ENCODE measurements around the gene SDR42E1. TPM values are rescaled to one million over a fixed set of nuclear protein-coding genes. Genes with fewer than 3 reads are reported as not detected.

The SDR42E1 gene
- total and polyA plus RNA-seq, 2 donors (not counting 3 experiments of a cell fraction or from before 2014, with no cell fraction given): 0.08 TPM; not detected in 1

DNA sequence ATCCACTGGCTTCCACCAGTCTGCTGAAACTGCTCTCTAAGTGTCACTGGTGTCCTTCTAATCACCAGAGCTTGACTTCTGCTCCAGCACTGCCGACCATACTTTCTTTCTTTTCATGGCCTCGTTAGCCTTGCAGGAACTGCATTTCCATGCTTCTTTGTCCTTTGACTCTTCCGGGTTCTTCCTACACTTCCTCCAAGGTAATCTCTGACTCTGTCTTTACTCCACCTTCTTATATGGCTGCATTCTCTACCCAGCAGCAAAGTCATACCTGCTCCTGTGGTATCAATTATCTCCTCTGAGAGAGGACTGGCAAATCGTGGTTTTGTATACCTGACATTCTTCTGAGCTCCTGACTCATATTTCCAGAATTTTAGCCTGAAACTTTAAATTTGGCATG lies 30.3 kb upstream of the SDR42E1 start:
- H3K9ac ChIP-seq (replicated peaks; ENCODE audit: extremely low read depth, insufficient read depth, low read length): no peak overlapping the region
- ChIA-PET POLR2A (no interaction called here), CTCF (no interaction called here)
- no peaks in the 10 kb centered on the region for H4K20me1 ChIP-seq (replicated peaks; ENCODE audit: control insufficient read depth, extremely low read depth, insufficient read depth, low read length)
- DNase-seq (ENCODE audit: low read depth, low spot score) (no peak), FAIRE-seq (no peak)
- H3K27me3 ChIP-seq (ENCODE audit: control insufficient read depth in 2 of 2, insufficient read depth in 2 of 2, low read length in 2 of 2): peaks cover 0 to 9% of the 10 kb centered on the region in 2 experiments
- intact Hi-C loops (cut with micrococcal nuclease) (no loop called here), dilution Hi-C loops (cut with MboI; ENCODE audit: extremely low pct_ligation_motif_present, low sequenced_read_pairs) (no loop called here)
- H3K4me3 ChIP-seq (replicated peaks in 1 of 3; ENCODE audit: insufficient read depth in 1 of 3, low read depth in 1 of 3, low read length in 3 of 3): no peak overlapping the region
- no peaks in the 10 kb centered on the region for H3K9me3 ChIP-seq (replicated peaks; ENCODE audit: control insufficient read depth, insufficient read depth, low read length)
- no peak overlapping the region for H3K4me2 ChIP-seq (ENCODE audit: insufficient read depth, low read length)
- peaks cover 2% of the 10 kb centered on the region for H3K4me1 ChIP-seq (ENCODE audit: control insufficient read depth, extremely low read depth, insufficient read depth, low read length)
- BruUV-seq (replicated peaks): no TSS peak
- H3K27ac ChIP-seq (ENCODE audit: insufficient read depth, low read depth, low read length): no peak overlapping the region
- H3K36me3 ChIP-seq (ENCODE audit: control insufficient read depth in 2 of 2, extremely low read depth in 1 of 2, insufficient read depth in 2 of 2, low read length in 2 of 2): no peaks in the 10 kb centered on the region
- H2AFZ ChIP-seq (ENCODE audit: low read depth, low read length): no peak overlapping the region
- TF ChIP-seq JUN (IDR thresholded peaks at IDR 0.05; ENCODE audit: borderline replicate concordance, insufficient read depth, insufficient read length, low read depth): no peak
- no peak for TF ChIP-seq FOS (IDR thresholded peaks at IDR 0.05; ENCODE audit: borderline replicate concordance, insufficient read depth, low read length)
- no peak for TF ChIP-seq EZH2 (IDR thresholded peaks at IDR 0.05; ENCODE audit: borderline replicate concordance, low read depth, low read length, severe bottlenecking)
- TF ChIP-seq CTCF (IDR thresholded peaks at IDR 0.05; ENCODE audit: extremely low read depth in 1 of 2, insufficient read depth in 1 of 2, low read depth in 1 of 2, low read length in 2 of 2): no peak
- no peak for TF ChIP-seq GATA2 (IDR thresholded peaks at IDR 0.05; ENCODE audit: insufficient read depth, insufficient read length, low read depth, low read length)
- no peak for TF ChIP-seq MYC (IDR thresholded peaks at IDR 0.05; ENCODE audit: low read depth, low read length)
- no peak for TF ChIP-seq POLR2A (IDR thresholded peaks at IDR 0.05; ENCODE audit: low read depth, low read length)
- TF ChIP-seq POLR2AphosphoS5 (IDR thresholded peaks at IDR 0.05; ENCODE audit: insufficient read depth, low read depth, low read length): no peak
- TF ChIP-seq MAX (IDR thresholded peaks at IDR 0.05; ENCODE audit: insufficient read depth, insufficient read length): no peak
- H3K9me1 ChIP-seq (replicated peaks; ENCODE audit: control insufficient read depth, extremely low read depth, insufficient read depth, low read length): no peaks in the 10 kb centered on the region
- no peaks in the 10 kb centered on the region for H3K79me2 ChIP-seq (ENCODE audit: control insufficient read depth, insufficient read depth, low read length)
